ENCODE measurements around the gene WDR1.

Gene WDR1

GRCh38 chr4:10114607-10115006, 2.0 kb downstream of the WDR1 start:
- DNase-seq (ENCODE audit: low read depth in 2 of 2): no peak

DNA sequence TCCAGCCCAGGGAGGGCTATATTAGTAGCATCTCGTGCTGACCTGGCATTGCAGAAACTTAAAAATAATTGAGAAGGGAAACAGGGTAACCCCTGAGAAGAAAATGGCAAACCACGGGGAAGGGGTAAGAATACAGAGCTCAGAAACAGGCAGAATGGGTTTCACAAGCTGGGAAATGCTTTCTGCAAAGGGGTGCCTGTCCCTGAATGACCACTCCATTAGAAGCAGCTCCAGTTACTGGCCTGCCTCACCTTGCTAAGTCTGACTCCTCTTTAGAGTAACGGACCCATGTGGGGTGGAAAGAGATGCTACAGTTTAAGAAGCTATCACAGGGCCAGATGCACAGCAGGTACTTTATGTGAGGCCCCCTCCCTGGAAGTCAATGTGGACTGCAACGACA, 2.5 kb downstream of the WDR1 start:
- DNase-seq (ENCODE audit: low read depth in 2 of 2): no peak

DNA sequence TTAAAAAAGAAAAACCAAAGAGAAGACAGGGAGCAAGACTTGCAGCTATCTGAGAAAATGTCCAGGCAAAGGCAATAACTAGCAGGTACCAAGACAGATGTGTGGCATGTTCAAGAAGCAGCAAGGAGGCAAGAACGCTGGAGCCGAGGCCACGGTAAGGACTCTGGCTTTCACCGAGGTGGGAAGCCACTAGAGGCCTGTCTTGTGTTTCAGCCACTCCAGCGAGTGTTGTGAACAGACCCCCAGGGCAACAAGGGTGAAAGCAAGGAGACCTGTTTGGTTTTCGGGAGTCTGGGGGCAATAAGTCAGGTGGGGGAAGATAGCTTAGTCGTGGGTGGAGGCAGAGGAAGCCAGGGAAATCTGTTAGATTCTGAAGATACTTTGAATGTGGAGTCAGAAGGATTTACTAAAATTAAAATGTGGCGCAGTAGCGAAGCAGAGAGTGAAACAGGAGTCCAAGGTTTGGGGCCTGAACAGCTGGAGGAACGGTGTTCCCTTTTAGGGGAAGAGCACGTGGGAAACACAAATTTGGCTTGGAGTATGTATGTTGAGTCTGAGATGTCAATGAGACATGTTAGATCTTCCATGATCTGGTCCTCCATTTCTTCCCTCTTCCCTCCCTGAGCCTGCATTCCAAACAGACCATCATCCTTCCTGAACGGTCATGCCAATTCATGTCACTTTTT, 3.1 kb downstream of the WDR1 start:
- no peak for DNase-seq (ENCODE audit: low read depth in 2 of 2)

- DNase-seq (ENCODE audit: low read depth in 2 of 2): no peak
Observed at GRCh38 chr4:10112658-10113284, 3.8 kb downstream of the WDR1 start.

- no peak for DNase-seq (ENCODE audit: low read depth in 2 of 2)
Observed at GRCh38 chr4:10111067-10111801, 5.4 kb downstream of the WDR1 start.

GRCh38 chr4:10109995-10110670, 6.5 kb downstream of the WDR1 start:
- no peak for DNase-seq (ENCODE audit: low read depth in 2 of 2)

DNA sequence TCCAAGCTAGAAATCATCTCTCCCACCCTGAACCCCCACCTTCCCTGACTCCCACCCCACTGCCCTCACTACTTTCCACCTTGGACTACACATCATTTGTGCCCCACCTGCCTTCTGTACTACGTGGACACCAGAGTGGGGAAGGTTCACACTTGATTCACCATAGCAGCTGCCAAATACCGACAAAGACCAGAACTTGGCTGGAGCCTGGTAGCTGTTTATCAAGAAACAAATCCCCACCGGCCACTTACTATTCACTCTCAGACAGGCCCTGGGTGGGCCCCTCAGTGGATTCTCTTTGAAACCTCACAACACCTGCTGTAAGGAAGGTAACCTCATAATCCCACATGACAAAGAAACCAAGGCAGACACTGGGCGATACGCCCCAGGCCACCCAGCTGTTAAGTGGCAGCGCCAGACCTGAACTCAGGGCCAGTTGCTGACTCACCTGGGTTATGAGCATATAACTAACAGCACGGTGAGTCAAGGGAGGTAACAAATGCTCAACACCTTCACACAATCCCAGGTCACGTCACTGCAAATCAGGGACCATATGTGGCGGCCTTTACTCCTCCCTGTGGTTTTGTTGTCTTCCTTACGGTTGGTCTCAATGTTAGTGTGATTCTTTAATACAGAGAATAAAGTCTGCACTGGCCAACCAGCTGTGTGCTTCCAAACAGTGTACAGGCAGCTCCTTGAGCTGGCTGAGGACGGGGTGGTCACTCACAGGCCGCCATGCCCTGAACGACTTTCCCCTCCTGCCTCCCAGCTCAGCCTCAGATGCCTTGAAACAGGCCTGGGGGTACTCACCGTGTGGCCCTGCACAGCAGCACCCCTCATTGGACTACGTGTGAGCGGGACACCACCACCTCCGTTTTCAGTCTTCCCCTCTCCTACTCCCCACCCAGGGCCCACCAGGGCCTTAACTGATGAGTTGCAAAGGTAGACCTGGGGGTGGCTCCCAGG, 7.5 kb downstream of the WDR1 start:
- no peak for DNase-seq (ENCODE audit: low read depth in 2 of 2)

DNA sequence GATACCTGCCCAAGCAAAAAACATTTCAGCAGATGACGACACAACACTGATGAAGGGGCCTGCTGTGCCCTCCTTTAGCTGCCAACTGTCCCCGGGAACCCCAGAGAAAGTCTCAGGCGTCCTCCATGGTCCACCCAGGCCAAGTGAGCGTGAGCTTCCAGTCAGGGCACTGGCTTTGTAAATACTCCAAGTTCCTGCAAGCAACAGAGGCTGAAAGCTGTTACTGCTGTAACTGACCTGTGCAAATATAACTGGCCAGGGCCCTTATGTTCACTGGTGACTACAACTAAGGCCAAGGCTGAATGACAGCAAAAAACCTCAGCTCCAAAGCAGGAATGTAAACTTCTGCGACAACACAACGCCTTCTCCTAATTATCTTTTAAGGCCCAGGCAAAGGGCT, 8.2 kb downstream of the WDR1 start:
- DNase-seq (ENCODE audit: low read depth in 2 of 2): no peak

GRCh38 chr4:10107111-10108091, 9.2 kb downstream of the WDR1 start:
- DNase-seq (ENCODE audit: low read depth in 2 of 2): no peak

- DNase-seq (ENCODE audit: low read depth in 2 of 2): peak; percentile 90
Observed at GRCh38 chr4:10106421-10107039, 10.1 kb downstream of the WDR1 start.

GRCh38 chr4:10105920-10106319, 10.7 kb downstream of the WDR1 start:
- no peak for DNase-seq (ENCODE audit: low read depth in 2 of 2)

DNA sequence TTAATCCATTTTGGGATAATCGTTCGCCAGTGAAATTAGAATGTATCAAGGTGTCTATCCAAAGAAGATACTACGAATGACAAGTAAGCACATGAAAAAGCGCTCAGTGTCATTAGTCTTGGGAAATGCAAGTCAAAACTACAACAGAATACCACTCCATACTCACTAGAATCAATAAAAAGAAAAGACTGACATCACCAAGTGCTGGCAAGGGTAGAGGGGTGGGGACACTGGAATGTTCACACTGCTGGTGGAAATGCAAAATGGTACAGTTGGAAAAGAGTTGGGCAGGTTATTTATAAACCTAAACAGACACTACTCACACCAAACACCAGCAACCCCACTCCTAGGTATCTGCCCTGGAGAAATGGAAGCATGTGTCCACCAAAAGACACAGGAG, 11.2 kb downstream of the WDR1 start:
- no peak for DNase-seq (ENCODE audit: low read depth in 2 of 2)

- no peak for DNase-seq (ENCODE audit: low read depth in 2 of 2)
Observed at GRCh38 chr4:10104991-10105276, 11.7 kb downstream of the WDR1 start.

DNA sequence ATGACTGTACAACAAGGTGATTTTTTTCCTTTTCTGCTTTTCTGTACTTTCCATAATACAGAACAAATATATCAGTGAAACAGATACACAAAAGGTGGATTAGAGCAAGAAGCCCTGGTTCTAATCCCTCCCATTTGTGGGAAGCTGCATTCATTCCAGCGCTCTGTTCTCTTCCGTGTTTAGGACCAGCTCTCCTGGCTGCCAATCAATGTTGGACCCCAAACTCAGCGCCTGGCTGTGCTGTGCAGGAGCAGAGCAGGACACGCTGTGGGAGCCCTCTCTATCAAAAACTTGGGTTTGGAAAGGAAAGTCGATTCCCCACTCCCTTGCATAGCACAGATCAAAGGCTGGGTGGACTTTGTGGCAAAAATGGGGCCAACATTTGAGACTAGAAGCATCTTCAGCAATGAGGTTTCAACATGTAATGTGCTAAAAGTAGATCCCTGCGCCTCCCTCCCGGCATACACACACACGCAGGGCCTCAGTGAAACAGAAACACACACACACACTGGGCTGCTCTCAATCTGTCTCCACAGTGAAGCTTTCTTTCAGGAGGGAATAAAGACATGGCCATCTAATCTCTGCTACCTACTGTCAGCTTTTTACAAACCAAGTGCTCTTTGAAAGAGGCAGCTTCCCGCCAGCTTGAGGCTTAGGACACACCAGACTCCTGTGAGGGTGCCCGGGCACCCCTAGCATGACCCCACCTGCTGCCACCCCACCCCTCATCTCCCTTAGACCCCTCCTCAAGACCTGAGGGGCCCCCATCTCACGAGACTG, 12.2 kb downstream of the WDR1 start:
- no peak for DNase-seq (ENCODE audit: low read depth in 2 of 2)

DNA sequence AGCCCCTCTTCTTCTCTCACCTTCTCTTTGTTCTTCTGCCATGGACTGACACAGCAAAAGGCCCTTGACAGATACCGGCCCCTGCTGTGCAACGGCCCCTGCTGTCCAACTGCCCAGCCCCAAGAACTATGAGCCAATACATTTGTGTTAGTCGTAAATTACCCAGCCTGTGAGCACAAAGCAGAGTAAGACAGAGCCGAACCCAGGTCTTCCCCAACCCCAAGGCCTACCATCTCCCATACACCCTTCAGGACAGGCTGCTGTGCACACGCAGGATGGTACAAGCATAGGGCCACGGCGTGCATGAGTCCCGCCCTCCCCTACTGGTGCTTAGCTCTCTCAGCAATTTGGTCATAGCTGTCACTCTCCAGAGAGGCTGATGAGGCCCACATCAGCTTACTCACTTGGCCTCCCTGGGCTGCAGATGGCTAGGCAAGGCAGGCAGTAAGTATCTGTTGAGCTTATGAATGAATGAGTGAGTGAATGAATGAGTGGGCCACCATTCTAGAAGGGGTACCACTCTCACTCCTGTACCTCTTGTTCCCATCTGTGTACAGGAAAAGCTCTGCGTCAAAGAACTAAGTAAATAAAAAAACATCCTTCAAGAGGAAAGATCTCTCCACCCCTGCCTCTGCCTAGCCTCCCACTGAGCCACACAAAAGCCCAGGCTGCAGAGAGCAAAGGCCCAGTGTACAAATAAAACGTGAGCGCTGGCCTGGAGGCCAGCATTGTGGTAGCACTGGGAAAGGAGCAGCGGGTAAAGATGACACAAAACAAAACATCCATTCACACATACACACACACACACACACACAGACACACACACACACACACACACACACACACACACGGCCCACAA, 13.9 kb downstream of the WDR1 start:
- no peak for DNase-seq (ENCODE audit: low read depth in 2 of 2)

- no peak for DNase-seq (ENCODE audit: low read depth in 2 of 2)
Observed at GRCh38 chr4:10101671-10102473, 14.7 kb downstream of the WDR1 start.

GRCh38 chr4:10100734-10101216, 15.8 kb downstream of the WDR1 start:
- no peak for DNase-seq (ENCODE audit: low read depth in 2 of 2)
